Measurements from ENCODE around the gene CD164L2. TPM values are rescaled to one million over a fixed set of nuclear protein-coding genes. Genes with fewer than 3 reads are reported as not detected.
A peak's percentile ranks its signal among the peaks of the same experiment; 100 is the strongest.

The CD164L2 gene
- total and polyA plus RNA-seq, 8 donors, result 0.19 to 0.76 (median 0.57) TPM; not detected in 2

- WGBS, 2 donors, result 45 to 49% methylated on average over 14 of the region's 14 CpGs
- Histone ChIP-seq H3K4me3 (no peak overlapping the region), H3K9me3 (no peaks in the 10 kb centered on the region), H3K4me1 (peaks cover 0 to 8% (median 0%) of the 10 kb centered on the region in 3 donors), H3K27ac (peak overlapping the region in 2 of 4 donors; percentile 34 to 45), H3K27me3 (no peaks in the 10 kb centered on the region), H3K36me3 (peaks cover 0 to 39% (median 18%) of the 10 kb centered on the region in 3 donors)
- DNase-seq, result peak in 3 of 6 donors; percentile 50 to 72 (median 58)
- TF ChIP-seq CTCF (IDR thresholded peaks at IDR 0.05), result no peak
- no peak for FAIRE-seq
- intact Hi-C loops (cut with DNase I), result no loop called here
- peak; percentile 62 to 92 (median 82) for ATAC-seq
Measured at GRCh38 chr1:27418326-27419185, 35.4 kb upstream of the CD164L2 start.

GRCh38 chr1:27417713-27418112, 34.6 kb upstream of the CD164L2 start:
- no peak for DNase-seq
- H3K9me3 ChIP-seq, result no peaks in the 10 kb centered on the region
- TF ChIP-seq CTCF (IDR thresholded peaks at IDR 0.05), result no peak
- H3K4me1 ChIP-seq, result peaks cover 0 to 8% (median 0%) of the 10 kb centered on the region in 3 donors
- no peak for FAIRE-seq
- H3K27me3 ChIP-seq, result no peaks in the 10 kb centered on the region
- peak overlapping the region in 2 of 4 donors; percentile 34 to 45 for H3K27ac ChIP-seq
- intact Hi-C loops (cut with DNase I), result no loop called here
- no peak for ATAC-seq
- 84 to 87% methylated on average over 3 of the region's 3 CpGs for WGBS, 2 donors
- H3K4me3 ChIP-seq, result no peak overlapping the region
- peaks cover 0 to 47% (median 18%) of the 10 kb centered on the region in 3 donors for H3K36me3 ChIP-seq

GRCh38 chr1:27416387-27417111, 33.4 kb upstream of the CD164L2 start:
- WGBS, 2 donors, result 66 to 71% methylated on average over 3 of the region's 3 CpGs
- Histone ChIP-seq H3K9me3 (no peaks in the 10 kb centered on the region), H3K36me3 (peaks cover 0 to 59% (median 18%) of the 10 kb centered on the region in 3 donors), H3K4me1 (peaks cover 0 to 8% (median 0%) of the 10 kb centered on the region in 3 donors), H3K4me3 (no peak overlapping the region), H3K27me3 (no peaks in the 10 kb centered on the region), H3K27ac (no peak overlapping the region)
- ATAC-seq (peak in 3 of 4 donors; percentile 44 to 68 (median 58)), FAIRE-seq (no peak), DNase-seq (peak in 1 of 6 donors; percentile 46)
- peak in 3 of 4 donors; percentile 12 to 39 (median 24) for TF ChIP-seq CTCF (IDR thresholded peaks at IDR 0.05)
- intact Hi-C loops (cut with DNase I), result no loop called here

GRCh38 chr1:27414091-27414490, 31.0 kb upstream of the CD164L2 start:
- intact Hi-C loops (cut with DNase I), result loop anchor here in 1 of 3 donors (5.0 kb wide), 1 partner anchor 193 kb away; no protein-coding TSS in a partner anchor
- WGBS, 2 donors, result 90 to 96% methylated on average over 1 of the region's 1 CpG
- ATAC-seq (no peak), DNase-seq (no peak), FAIRE-seq (no peak)
- no peaks in the 10 kb centered on the region for H3K9me3 ChIP-seq
- no peak overlapping the region for H3K4me3 ChIP-seq
- H3K27me3 ChIP-seq, result no peaks in the 10 kb centered on the region
- peaks cover 0 to 76% (median 18%) of the 10 kb centered on the region in 3 donors for H3K36me3 ChIP-seq
- no peak for TF ChIP-seq CTCF (IDR thresholded peaks at IDR 0.05)
- H3K4me1 ChIP-seq, result peaks cover 0 to 5% (median 0%) of the 10 kb centered on the region in 3 donors
- H3K27ac ChIP-seq, result no peak overlapping the region
